GM20000 (cell line): Measurements from ENCODE around the gene TAS1R3.

Experiments
- DNase-seq: peaks from one replicate; pipeline ENCODE4 v3.0.0; 2012; ENCODE audit warnings: low spot score
- TF ChIP-seq, protein P1 (sequence below): IDR thresholded peaks from 2 replicates; pipeline ENCODE4 v1.5.1; 2012; ENCODE audit warnings: mild to moderate bottlenecking, control low read depth; ENCODE audit errors: extremely low read depth, missing control alignments

Gene TAS1R3

DNA sequence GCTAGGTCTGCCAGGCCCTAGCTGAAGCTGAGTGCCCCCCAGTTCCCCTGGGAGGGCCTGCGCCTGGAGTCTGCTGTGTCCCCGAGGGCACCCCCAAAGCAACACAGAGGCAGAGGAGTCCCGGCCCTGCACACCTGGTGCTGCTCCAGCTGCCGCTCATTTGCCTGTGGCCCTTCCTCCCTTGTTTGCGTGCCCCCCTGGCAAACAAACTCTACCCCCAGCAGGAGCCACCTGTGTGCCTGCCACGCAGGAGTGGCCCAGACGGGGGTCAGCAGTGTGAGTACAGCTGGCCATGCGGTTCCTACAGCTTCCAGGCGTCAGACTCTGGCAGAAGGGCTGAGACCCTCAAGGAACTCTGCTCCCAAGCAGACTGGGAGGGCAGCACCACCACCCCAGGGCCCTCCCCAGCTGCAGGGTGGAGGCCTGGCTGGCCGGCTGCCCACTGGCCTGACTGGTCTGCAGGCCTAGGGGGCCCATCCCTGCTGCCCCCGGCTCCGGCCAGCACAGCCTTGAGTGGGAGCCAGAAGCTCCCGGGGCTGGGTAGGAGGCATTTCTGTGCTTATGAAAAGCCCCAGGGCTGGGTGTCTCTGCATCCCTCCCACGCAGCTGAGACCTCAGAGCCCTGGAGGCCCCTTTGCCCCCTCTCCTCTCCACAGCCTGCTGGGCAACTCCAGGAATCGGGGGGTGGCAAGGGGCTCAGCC is 563 bp upstream of the TAS1R3 start:
- TF ChIP-seq, protein P1, sequence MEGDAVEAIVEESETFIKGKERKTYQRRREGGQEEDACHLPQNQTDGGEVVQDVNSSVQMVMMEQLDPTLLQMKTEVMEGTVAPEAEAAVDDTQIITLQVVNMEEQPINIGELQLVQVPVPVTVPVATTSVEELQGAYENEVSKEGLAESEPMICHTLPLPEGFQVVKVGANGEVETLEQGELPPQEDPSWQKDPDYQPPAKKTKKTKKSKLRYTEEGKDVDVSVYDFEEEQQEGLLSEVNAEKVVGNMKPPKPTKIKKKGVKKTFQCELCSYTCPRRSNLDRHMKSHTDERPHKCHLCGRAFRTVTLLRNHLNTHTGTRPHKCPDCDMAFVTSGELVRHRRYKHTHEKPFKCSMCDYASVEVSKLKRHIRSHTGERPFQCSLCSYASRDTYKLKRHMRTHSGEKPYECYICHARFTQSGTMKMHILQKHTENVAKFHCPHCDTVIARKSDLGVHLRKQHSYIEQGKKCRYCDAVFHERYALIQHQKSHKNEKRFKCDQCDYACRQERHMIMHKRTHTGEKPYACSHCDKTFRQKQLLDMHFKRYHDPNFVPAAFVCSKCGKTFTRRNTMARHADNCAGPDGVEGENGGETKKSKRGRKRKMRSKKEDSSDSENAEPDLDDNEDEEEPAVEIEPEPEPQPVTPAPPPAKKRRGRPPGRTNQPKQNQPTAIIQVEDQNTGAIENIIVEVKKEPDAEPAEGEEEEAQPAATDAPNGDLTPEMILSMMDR: no peak
- no peak for DNase-seq

DNA sequence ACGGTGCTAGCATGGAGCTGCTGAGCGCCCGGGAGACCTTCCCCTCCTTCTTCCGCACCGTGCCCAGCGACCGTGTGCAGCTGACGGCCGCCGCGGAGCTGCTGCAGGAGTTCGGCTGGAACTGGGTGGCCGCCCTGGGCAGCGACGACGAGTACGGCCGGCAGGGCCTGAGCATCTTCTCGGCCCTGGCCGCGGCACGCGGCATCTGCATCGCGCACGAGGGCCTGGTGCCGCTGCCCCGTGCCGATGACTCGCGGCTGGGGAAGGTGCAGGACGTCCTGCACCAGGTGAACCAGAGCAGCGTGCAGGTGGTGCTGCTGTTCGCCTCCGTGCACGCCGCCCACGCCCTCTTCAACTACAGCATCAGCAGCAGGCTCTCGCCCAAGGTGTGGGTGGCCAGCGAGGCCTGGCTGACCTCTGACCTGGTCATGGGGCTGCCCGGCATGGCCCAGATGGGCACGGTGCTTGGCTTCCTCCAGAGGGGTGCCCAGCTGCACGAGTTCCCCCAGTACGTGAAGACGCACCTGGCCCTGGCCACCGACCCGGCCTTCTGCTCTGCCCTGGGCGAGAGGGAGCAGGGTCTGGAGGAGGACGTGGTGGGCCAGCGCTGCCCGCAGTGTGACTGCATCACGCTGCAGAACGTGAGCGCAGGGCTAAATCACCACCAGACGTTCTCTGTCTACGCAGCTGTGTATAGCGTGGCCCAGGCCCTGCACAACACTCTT is 1.1 kb downstream of the TAS1R3 start:
- no peak for DNase-seq
- TF ChIP-seq, protein P1: no peak

DNA sequence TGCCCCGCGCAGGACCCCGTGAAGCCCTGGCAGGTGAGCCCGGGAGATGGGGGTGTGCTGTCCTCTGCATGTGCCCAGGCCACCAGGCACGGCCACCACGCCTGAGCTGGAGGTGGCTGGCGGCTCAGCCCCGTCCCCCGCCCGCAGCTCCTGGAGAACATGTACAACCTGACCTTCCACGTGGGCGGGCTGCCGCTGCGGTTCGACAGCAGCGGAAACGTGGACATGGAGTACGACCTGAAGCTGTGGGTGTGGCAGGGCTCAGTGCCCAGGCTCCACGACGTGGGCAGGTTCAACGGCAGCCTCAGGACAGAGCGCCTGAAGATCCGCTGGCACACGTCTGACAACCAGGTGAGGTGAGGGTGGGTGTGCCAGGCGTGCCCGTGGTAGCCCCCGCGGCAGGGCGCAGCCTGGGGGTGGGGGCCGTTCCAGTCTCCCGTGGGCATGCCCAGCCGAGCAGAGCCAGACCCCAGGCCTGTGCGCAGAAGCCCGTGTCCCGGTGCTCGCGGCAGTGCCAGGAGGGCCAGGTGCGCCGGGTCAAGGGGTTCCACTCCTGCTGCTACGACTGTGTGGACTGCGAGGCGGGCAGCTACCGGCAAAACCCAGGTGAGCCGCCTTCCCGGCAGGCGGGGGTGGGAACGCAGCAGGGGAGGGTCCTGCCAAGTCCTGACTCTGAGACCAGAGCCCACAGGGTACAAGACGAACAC is 1.8 kb downstream of the TAS1R3 start:
- TF ChIP-seq, protein P1: no peak
- no peak for DNase-seq

DNA sequence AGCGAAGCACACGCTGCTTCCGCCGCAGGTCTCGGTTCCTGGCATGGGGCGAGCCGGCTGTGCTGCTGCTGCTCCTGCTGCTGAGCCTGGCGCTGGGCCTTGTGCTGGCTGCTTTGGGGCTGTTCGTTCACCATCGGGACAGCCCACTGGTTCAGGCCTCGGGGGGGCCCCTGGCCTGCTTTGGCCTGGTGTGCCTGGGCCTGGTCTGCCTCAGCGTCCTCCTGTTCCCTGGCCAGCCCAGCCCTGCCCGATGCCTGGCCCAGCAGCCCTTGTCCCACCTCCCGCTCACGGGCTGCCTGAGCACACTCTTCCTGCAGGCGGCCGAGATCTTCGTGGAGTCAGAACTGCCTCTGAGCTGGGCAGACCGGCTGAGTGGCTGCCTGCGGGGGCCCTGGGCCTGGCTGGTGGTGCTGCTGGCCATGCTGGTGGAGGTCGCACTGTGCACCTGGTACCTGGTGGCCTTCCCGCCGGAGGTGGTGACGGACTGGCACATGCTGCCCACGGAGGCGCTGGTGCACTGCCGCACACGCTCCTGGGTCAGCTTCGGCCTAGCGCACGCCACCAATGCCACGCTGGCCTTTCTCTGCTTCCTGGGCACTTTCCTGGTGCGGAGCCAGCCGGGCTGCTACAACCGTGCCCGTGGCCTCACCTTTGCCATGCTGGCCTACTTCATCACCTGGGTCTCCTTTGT is 2.6 kb downstream of the TAS1R3 start:
- TF ChIP-seq, protein P1: no peak
- DNase-seq: no peak

DNA sequence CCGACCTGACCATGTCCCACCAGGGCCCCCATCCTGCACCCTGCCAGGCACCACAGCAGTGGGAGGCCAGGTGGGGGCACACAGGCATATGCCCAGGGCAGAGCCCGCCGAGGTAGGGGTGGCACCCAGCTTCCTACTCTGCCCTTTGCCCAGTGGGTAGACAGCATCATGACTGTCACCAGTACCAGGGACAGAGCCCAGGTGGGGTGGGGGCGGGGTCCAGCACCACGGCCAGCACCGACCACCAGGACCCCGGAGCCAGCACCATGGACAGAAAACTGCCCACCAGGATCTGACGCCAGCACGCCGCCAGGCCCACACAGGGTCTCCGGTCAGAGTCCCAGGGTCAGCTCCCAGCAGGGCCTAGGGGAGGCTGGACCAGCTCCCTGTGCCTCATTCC is 3.8 kb downstream of the TAS1R3 start:
- TF ChIP-seq, protein P1: no peak
- DNase-seq: no peak

DNA sequence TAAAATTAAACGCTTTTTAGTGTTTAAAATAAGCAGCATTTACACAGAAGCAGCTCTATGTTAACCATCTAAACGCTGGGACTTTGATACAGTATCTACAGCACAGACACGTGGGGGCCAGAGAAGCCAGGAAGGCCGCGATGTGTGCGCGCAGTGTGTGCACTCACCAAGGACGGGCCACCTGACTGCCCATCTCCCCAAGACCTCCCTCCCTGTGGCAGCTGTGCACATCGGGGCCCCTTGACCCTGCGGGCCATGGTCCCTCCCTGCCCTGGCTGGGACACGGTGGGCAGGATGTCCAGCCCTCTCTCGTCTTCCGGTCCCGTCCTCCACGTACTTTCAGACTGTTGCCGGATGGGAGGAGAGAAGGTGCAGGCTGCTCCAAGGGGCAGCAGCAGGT is 4.2 kb downstream of the TAS1R3 start:
- TF ChIP-seq, protein P1: no peak
- no peak for DNase-seq
